Adrenal gland (tissue), 5 donors: ENCODE data around the gene USP3.

Experiments
- POLR2A ChIP-seq, 2 donors: fragments of 450-650 bp; IDR thresholded peaks; one replicate each; pipeline ENCODE4 v1.6.1; 2017; ENCODE audit warnings: antibody characterized with exemption in 2 of 2, mild to moderate bottlenecking in 2 of 2, moderate library complexity in 1 of 2
- TF ChIP-seq, protein P1 (sequence below), 6 experiments: fragments of 450-650 bp in 4 of 6; fragments of 200-600 bp in 2 of 6; sonication (generic) in 1 of 6; IDR thresholded peaks; 1 replicate in 5 of 6; 2 replicates in 1 of 6; pipeline versions ENCODE4 v1.5.1 to v1.8.0; 2016 to 2021; ENCODE audit warnings: antibody characterized with exemption in 6 of 6, mild to moderate bottlenecking in 2 of 6, moderate library complexity in 1 of 6
- donor health status: DM: no; HTN: no; CAD: no.

GRCh38 chr15:63514531-63514943 lies 10.1 kb downstream of the USP3 start:
- TF ChIP-seq, protein P1, sequence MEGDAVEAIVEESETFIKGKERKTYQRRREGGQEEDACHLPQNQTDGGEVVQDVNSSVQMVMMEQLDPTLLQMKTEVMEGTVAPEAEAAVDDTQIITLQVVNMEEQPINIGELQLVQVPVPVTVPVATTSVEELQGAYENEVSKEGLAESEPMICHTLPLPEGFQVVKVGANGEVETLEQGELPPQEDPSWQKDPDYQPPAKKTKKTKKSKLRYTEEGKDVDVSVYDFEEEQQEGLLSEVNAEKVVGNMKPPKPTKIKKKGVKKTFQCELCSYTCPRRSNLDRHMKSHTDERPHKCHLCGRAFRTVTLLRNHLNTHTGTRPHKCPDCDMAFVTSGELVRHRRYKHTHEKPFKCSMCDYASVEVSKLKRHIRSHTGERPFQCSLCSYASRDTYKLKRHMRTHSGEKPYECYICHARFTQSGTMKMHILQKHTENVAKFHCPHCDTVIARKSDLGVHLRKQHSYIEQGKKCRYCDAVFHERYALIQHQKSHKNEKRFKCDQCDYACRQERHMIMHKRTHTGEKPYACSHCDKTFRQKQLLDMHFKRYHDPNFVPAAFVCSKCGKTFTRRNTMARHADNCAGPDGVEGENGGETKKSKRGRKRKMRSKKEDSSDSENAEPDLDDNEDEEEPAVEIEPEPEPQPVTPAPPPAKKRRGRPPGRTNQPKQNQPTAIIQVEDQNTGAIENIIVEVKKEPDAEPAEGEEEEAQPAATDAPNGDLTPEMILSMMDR (IDR thresholded peaks at IDR 0.05): no peak
- no peak for TF ChIP-seq POLR2A (IDR thresholded peaks at IDR 0.05)
